HepG2 (cell line): ENCODE data around the gene R3HDM4. TPM values are rescaled to one million over a fixed set of nuclear protein-coding genes. Genes with fewer than 3 reads are reported as not detected.
A peak's percentile ranks its signal among the peaks of the same experiment; 100 is the strongest.

Source experiments
- ARID4A ChIP-seq: sonication (generic); formaldehyde crosslinking; IDR thresholded peaks from 2 replicates; pipeline ENCODE4 v1.5.0; 2020; ENCODE audit warnings: mild to moderate bottlenecking, missing genetic modification reagents, borderline replicate concordance
- CREM ChIP-seq, 2 experiments: sonication (generic) in 1 of 2; formaldehyde crosslinking in 1 of 2; IDR thresholded peaks; 2 replicates each; pipeline versions ENCODE4 v1.4.0 to v1.6.1; 2016 to 2020; ENCODE audit warnings: antibody characterized with exemption in 1 of 2, mild to moderate bottlenecking in 1 of 2, missing genetic modification reagents in 1 of 2
- JUN ChIP-seq: sonication (generic); formaldehyde crosslinking; IDR thresholded peaks from 2 replicates; pipeline ENCODE4 v1.4.0; 2020; ENCODE audit warnings: mild to moderate bottlenecking, missing genetic modification reagents
- KIAA2018 ChIP-seq: sonication (generic); formaldehyde crosslinking; IDR thresholded peaks from 2 replicates; pipeline ENCODE4 v1.5.0; 2020; ENCODE audit warnings: mild to moderate bottlenecking, missing genetic modification reagents, borderline replicate concordance
- KMT2B ChIP-seq: IDR thresholded peaks from 2 replicates; pipeline ENCODE4 v1.6.1; 2016; ENCODE audit warnings: missing genetic modification reagents, missing compliant biosample characterization
- NPAS2 ChIP-seq: sonication (generic); formaldehyde crosslinking; IDR thresholded peaks from 2 replicates; pipeline ENCODE4 v1.8.0; 2022; ENCODE audit warnings: mild to moderate bottlenecking, missing genetic modification reagents, borderline replicate concordance
- REST ChIP-seq, 2 experiments: IDR thresholded peaks; 2 replicates each; pipeline ENCODE4 v1.6.1; 2011 to 2012; ENCODE audit warnings: low read length in 2 of 2, borderline replicate concordance in 1 of 2, low read depth in 1 of 2, mild to moderate bottlenecking in 1 of 2, moderate library complexity in 1 of 2
- SIN3B ChIP-seq: fragments of 150-350 bp; IDR thresholded peaks from 2 replicates; pipeline ENCODE4 v1.6.1; 2014; ENCODE audit warnings: low read length
- TBL1XR1 ChIP-seq: fragments of 150-350 bp; IDR thresholded peaks from 2 replicates; pipeline ENCODE4 v1.6.1; 2014; ENCODE audit warnings: borderline replicate concordance, low read length; ENCODE audit not compliant: partially characterized antibody
- U2AF2 ChIP-seq: fragments of 200-400 bp; formaldehyde crosslinking; IDR thresholded peaks from 2 replicates; pipeline ENCODE4 v1.6.1; 2017; ENCODE audit warnings: low read depth, mild to moderate bottlenecking, low read length
- YEATS2 ChIP-seq: sonication (generic); formaldehyde crosslinking; IDR thresholded peaks from 2 replicates; pipeline ENCODE4 v1.4.0; 2020; ENCODE audit warnings: missing genetic modification reagents, borderline replicate concordance
- ZNF326 ChIP-seq: sonication (generic); formaldehyde crosslinking; IDR thresholded peaks from 2 replicates; pipeline ENCODE4 v1.4.0; 2020; ENCODE audit warnings: missing genetic modification reagents, borderline replicate concordance
- ZNF747 ChIP-seq: sonication (generic); formaldehyde crosslinking; IDR thresholded peaks from 2 replicates; pipeline ENCODE4 v1.8.1; 2023; ENCODE audit warnings: missing genetic modification reagents, mild to moderate bottlenecking, borderline replicate concordance
- polyA plus RNA-seq, 8 experiments: library from polyadenylated mRNA; depleted of rRNA in 3 of 8; stranded (reverse) in 7 of 8; unstranded in 1 of 8; fragments of >200 nt; fragmentation: Illumina TruSeq in 4 of 8; extraction: Trizol in 4 of 8; gene quantifications; 2 replicates each; pipeline versions ENCODE4 v1.2.1 to v1.2.3, GENCODE V29; 2011 to 2016; ENCODE audit warnings: low read depth in 4 of 8, missing spikeins in 1 of 8, mixed read lengths in 1 of 8; ENCODE audit not compliant: insufficient read depth in 1 of 8
- total RNA-seq, 5 experiments: library from RNA; depleted of rRNA; stranded (reverse); fragments of >200 nt; fragmentation: Illumina TruSeq; extraction: Trizol; gene quantifications; 2 replicates each; pipeline ENCODE4 v1.2.3, GENCODE V29; 2016; ENCODE audit warnings: low read depth in 1 of 5

R3HDM4 gene
- total and polyA plus RNA-seq, 2 of the 13 experiments (the other 11 are each of a cell fraction or from before 2014, with no cell fraction given): 26.2 to 26.9 TPM

GRCh38 chr19:927351-927779, 14.3 kb upstream of the R3HDM4 start (continued):
- TF ChIP-seq KIAA2018 (no peak), NPAS2 (no peak), SIN3B (no peak), YEATS2 (CRISPR knock-in tag) (no peak), U2AF2 (no peak), ZNF747 (CRISPR knock-in tag) (no peak), ZNF326 (CRISPR knock-in tag) (no peak), REST (IDR thresholded peaks at IDR 0.05; ENCODE audit: borderline replicate concordance in 1 of 2, low read depth in 1 of 2, low read length in 2 of 2) (no peak), JUN (CRISPR knock-in tag) (no peak), TBL1XR1 (peak; percentile 3), ARID4A (CRISPR knock-in tag) (peak; percentile 12; the same call in 1 of the 2 replicates), CREM (IDR thresholded peaks at IDR 0.05) (peak; percentile 26; the same call in 1 of the 2 replicates), CREM (CRISPR knock-in tag; IDR thresholded peaks at IDR 0.05) (no peak), KMT2B (CRISPR knock-in tag) (no peak)
